ENCODE data around the gene AJAP1.

The AJAP1 gene

DNA sequence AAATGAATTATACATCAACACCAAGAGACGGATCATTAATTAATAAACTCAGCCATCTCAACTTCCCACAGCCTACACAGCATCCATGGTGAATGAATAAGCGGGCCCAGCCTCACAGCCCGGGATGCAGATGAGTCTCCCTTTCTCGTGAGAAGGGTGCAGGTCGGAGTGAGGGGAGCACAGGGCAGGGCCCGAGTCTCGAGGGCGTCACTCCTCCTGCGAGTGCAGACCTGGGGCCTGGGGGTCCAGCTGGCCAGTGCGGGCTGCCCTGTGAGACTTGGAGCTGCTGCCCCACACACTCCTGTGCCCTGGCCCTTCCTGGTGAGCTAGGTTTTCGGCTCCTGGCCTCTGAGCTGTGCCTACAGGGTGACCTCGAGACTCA, 74.7 kb downstream of the AJAP1 start:
- Histone ChIP-seq H2AFZ (ENCODE audit: low read depth, low read length) (no peak overlapping the region), H4K20me1 (ENCODE audit: insufficient read depth, low read length) (no peaks in the 10 kb centered on the region), H3K4me1 (ENCODE audit: low read length) (peaks cover 16% of the 10 kb centered on the region), H3K27ac (ENCODE audit: low read length) (no peak overlapping the region), H3K9me3 (ENCODE audit: insufficient read depth, low read length) (no peaks in the 10 kb centered on the region), H3K27me3 (ENCODE audit: low read depth, low read length) (no peaks in the 10 kb centered on the region), H3K79me2 (ENCODE audit: low read length) (no peaks in the 10 kb centered on the region), H3K4me2 (ENCODE audit: low read length) (no peak overlapping the region), H3K36me3 (replicated peaks; ENCODE audit: low read depth, low read length) (no peaks in the 10 kb centered on the region), H3K9ac (ENCODE audit: low read length) (no peak overlapping the region), H3K4me3 (ENCODE audit: low read length) (no peak overlapping the region)
- TF ChIP-seq EZH2phosphoT487 (IDR thresholded peaks at IDR 0.05; ENCODE audit: low read depth): no peak
- TF ChIP-seq, protein P1, sequence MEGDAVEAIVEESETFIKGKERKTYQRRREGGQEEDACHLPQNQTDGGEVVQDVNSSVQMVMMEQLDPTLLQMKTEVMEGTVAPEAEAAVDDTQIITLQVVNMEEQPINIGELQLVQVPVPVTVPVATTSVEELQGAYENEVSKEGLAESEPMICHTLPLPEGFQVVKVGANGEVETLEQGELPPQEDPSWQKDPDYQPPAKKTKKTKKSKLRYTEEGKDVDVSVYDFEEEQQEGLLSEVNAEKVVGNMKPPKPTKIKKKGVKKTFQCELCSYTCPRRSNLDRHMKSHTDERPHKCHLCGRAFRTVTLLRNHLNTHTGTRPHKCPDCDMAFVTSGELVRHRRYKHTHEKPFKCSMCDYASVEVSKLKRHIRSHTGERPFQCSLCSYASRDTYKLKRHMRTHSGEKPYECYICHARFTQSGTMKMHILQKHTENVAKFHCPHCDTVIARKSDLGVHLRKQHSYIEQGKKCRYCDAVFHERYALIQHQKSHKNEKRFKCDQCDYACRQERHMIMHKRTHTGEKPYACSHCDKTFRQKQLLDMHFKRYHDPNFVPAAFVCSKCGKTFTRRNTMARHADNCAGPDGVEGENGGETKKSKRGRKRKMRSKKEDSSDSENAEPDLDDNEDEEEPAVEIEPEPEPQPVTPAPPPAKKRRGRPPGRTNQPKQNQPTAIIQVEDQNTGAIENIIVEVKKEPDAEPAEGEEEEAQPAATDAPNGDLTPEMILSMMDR (IDR thresholded peaks at IDR 0.05; ENCODE audit: low read depth, low read length): no peak

DNA sequence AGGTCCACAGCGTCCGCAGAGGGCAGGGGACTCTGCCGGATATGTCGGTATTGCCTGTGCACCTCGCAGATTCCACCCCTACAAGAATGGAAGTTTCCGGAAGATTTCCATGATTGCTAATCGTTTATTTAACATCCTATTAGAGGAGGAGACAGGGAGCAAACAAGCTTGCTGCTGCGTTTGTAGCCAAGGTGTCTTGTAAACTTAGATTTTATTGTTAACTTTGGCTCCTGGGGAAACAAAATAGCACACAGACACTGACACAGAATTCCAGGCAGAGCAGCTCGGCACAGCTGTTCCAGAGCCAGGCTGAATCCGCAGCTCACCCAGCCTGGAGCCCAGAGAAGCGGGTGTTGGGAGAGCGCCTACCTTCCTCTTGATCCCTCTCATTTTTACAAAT, 75.7 kb downstream of the AJAP1 start:
- Histone ChIP-seq H3K27ac (ENCODE audit: low read length) (no peak overlapping the region), H3K4me2 (ENCODE audit: low read length) (no peak overlapping the region), H3K9ac (ENCODE audit: low read length) (no peak overlapping the region), H3K36me3 (replicated peaks; ENCODE audit: low read depth, low read length) (no peaks in the 10 kb centered on the region), H3K79me2 (ENCODE audit: low read length) (no peaks in the 10 kb centered on the region), H3K4me3 (ENCODE audit: low read length) (no peak overlapping the region), H2AFZ (ENCODE audit: low read depth, low read length) (no peak overlapping the region), H3K9me3 (ENCODE audit: insufficient read depth, low read length) (no peaks in the 10 kb centered on the region), H3K4me1 (ENCODE audit: low read length) (peaks cover 7% of the 10 kb centered on the region), H4K20me1 (ENCODE audit: insufficient read depth, low read length) (no peaks in the 10 kb centered on the region), H3K27me3 (ENCODE audit: low read depth, low read length) (no peaks in the 10 kb centered on the region)
- TF ChIP-seq, protein P1 (IDR thresholded peaks at IDR 0.05; ENCODE audit: low read depth, low read length): no peak
- no peak for TF ChIP-seq EZH2phosphoT487 (IDR thresholded peaks at IDR 0.05; ENCODE audit: low read depth)

- Histone ChIP-seq H3K4me1 (ENCODE audit: low read length) (peaks cover 12% of the 10 kb centered on the region), H3K79me2 (ENCODE audit: low read length) (no peaks in the 10 kb centered on the region), H3K4me3 (ENCODE audit: low read length) (no peak overlapping the region), H4K20me1 (ENCODE audit: insufficient read depth, low read length) (no peaks in the 10 kb centered on the region), H2AFZ (ENCODE audit: low read depth, low read length) (no peak overlapping the region), H3K4me2 (ENCODE audit: low read length) (no peak overlapping the region), H3K36me3 (replicated peaks; ENCODE audit: low read depth, low read length) (peaks cover 5% of the 10 kb centered on the region), H3K27me3 (ENCODE audit: low read depth, low read length) (no peaks in the 10 kb centered on the region), H3K9ac (ENCODE audit: low read length) (no peak overlapping the region), H3K27ac (ENCODE audit: low read length) (no peak overlapping the region), H3K9me3 (ENCODE audit: insufficient read depth, low read length) (peaks cover 6% of the 10 kb centered on the region; the same call in 1 of the 2 replicates)
- no peak for TF ChIP-seq EZH2phosphoT487 (IDR thresholded peaks at IDR 0.05; ENCODE audit: low read depth)
- TF ChIP-seq, protein P1 (IDR thresholded peaks at IDR 0.05; ENCODE audit: low read depth, low read length): no peak
Measured at GRCh38 chr1:4733446-4734177, 79.2 kb downstream of the AJAP1 start.

DNA sequence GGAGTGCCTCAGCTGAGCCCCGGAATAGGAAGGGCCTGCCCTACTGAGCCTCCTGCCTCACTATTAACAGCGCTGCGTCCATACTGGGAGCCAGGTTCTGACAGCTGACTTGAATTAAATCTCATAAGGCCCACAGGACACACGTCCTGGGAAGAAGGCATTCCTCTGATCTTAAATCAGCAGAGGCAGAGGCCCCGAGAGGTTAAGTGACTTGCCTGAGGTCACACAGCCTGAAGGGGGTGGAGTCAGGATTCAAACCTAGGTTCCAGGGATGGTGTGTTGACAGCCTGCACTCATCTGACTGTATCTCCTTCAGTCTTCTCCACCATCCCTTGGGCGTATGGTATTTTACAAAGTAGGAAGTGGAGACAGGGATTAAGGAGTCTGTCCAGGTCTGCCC, 79.8 kb downstream of the AJAP1 start:
- H3K27me3 ChIP-seq (ENCODE audit: low read depth, low read length): no peaks in the 10 kb centered on the region
- H3K4me1 ChIP-seq (ENCODE audit: low read length): peaks cover 12% of the 10 kb centered on the region
- TF ChIP-seq, protein P1 (IDR thresholded peaks at IDR 0.05; ENCODE audit: low read depth, low read length): no peak
- no peak for TF ChIP-seq EZH2phosphoT487 (IDR thresholded peaks at IDR 0.05; ENCODE audit: low read depth)
- no peak overlapping the region for H2AFZ ChIP-seq (ENCODE audit: low read depth, low read length)
- no peak overlapping the region for H3K27ac ChIP-seq (ENCODE audit: low read length)
- no peak overlapping the region for H3K4me3 ChIP-seq (ENCODE audit: low read length)
- H3K36me3 ChIP-seq (replicated peaks; ENCODE audit: low read depth, low read length): peaks cover 5% of the 10 kb centered on the region
- H4K20me1 ChIP-seq (ENCODE audit: insufficient read depth, low read length): no peaks in the 10 kb centered on the region
- no peak overlapping the region for H3K9ac ChIP-seq (ENCODE audit: low read length)
- H3K9me3 ChIP-seq (ENCODE audit: insufficient read depth, low read length): peaks cover 6% of the 10 kb centered on the region; the same call in 1 of the 2 replicates
- H3K4me2 ChIP-seq (ENCODE audit: low read length): no peak overlapping the region
- H3K79me2 ChIP-seq (ENCODE audit: low read length): no peaks in the 10 kb centered on the region

Measured in OCI-LY3 (cell line).